ENCODE data around the gene MGAT5B. TPM values are rescaled to one million over a fixed set of nuclear protein-coding genes. Genes with fewer than 3 reads are reported as not detected.

MGAT5B gene
- total and polyA plus RNA-seq, 2 donors (not counting 1 experiment from before 2014, with no cell fraction given), result 0.09 to 0.17 TPM

DNA sequence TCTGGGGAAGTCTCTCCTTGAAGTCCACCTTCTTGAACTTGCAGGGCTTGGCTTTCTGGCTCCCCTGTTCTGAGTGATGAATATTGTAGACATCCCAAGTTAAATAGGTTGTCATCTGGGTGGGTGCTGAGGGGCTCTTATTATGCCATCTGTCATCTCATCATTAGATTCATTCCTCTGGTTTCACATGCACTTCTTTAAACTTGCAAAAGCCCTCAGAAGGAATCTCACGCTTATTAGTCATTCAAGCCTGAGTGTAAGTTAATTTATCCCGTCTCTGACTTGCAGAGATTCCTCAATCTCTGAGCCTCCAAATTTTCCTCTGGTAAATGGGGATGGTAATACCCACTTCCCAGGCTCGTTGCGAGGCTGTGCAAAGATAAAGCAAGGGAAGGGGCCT, 5.7 kb downstream of the MGAT5B start:
- Histone ChIP-seq H4K20me1 (ENCODE audit: control insufficient read depth, extremely low read depth, insufficient read depth, low read length) (no peaks in the 10 kb centered on the region), H3K4me3 (replicated peaks in 1 of 4; ENCODE audit: control extremely low read depth in 1 of 4, insufficient read depth in 1 of 4, low read depth in 3 of 4, low read length in 4 of 4) (no peak overlapping the region), H3K36me3 (ENCODE audit: control insufficient read depth, insufficient read depth, low read length) (no peaks in the 10 kb centered on the region), H3K9me3 (ENCODE audit: control insufficient read depth, insufficient read depth, low read depth, low read length) (no peaks in the 10 kb centered on the region), H2AFZ (ENCODE audit: low read length) (no peak overlapping the region), H3K79me2 (ENCODE audit: control insufficient read depth, insufficient read depth, low read length) (no peaks in the 10 kb centered on the region), H3K4me1 (ENCODE audit: control insufficient read depth, extremely low read depth, insufficient read depth, low read length) (peaks cover 15% of the 10 kb centered on the region), H3K4me2 (ENCODE audit: extremely low read depth, insufficient read depth, low read length) (no peak overlapping the region), H3K27ac (ENCODE audit: insufficient read depth, low read length) (no peak overlapping the region), H3K27me3 (ENCODE audit: control insufficient read depth, insufficient read depth, low read length) (peaks cover 17% of the 10 kb centered on the region), H3K9ac (ENCODE audit: insufficient read depth, low read length) (no peak overlapping the region)
- peak; percentile 14 to 67 for DNase-seq (ENCODE audit: low read depth in 2 of 2)
- TF ChIP-seq, protein P1, sequence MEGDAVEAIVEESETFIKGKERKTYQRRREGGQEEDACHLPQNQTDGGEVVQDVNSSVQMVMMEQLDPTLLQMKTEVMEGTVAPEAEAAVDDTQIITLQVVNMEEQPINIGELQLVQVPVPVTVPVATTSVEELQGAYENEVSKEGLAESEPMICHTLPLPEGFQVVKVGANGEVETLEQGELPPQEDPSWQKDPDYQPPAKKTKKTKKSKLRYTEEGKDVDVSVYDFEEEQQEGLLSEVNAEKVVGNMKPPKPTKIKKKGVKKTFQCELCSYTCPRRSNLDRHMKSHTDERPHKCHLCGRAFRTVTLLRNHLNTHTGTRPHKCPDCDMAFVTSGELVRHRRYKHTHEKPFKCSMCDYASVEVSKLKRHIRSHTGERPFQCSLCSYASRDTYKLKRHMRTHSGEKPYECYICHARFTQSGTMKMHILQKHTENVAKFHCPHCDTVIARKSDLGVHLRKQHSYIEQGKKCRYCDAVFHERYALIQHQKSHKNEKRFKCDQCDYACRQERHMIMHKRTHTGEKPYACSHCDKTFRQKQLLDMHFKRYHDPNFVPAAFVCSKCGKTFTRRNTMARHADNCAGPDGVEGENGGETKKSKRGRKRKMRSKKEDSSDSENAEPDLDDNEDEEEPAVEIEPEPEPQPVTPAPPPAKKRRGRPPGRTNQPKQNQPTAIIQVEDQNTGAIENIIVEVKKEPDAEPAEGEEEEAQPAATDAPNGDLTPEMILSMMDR (conservative IDR thresholded peaks at IDR 0.05 in 1 of 2, IDR thresholded peaks at IDR 0.05 in 1 of 2; ENCODE audit: low read depth in 1 of 2, low read length in 2 of 2), result no peak
- no peak for TF ChIP-seq EZH2 (IDR thresholded peaks at IDR 0.05; ENCODE audit: low read length, missing control alignments)

DNA sequence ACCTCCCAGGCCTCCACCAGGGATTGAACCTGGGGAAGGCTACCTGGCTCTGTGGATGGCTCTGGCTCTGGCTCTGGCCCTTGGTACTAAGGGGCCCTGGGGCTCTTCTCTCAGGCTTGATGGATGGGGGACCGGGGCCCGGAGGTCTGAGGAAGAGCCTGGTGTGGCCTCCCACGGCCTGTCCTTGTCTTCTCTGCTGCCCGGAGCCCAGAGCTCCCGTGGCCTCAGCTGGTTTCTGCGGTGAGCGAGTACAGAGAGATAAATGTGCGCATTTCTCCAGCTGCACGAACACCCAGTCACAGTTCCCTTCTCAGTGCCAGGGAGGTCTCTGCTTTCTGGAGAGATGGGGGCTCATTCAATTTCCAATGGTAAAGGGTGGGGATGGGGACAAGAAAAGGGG, 9.2 kb downstream of the MGAT5B start:
- Histone ChIP-seq H3K36me3 (ENCODE audit: control insufficient read depth, insufficient read depth, low read length) (no peaks in the 10 kb centered on the region), H3K9me3 (ENCODE audit: control insufficient read depth, insufficient read depth, low read depth, low read length) (no peaks in the 10 kb centered on the region)

DNA sequence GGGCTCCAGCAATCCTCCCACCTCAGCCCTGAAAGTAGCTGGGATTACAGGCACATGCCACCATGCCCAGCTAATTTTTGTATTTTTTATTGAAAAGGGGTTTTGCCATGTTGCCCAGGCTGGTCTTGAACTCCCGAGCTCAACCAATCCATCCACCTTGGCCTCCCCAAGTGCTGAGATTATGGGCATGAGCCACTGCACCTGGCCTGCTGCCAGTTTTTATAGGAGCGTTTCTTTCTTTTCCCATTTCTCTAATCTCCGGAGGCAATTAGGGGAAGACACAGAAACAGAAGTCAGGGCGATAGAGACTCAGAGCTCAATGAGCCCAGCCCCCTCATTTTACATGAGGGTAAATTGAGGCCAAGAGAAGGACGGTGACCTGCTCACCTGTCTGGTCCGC, 10.4 kb downstream of the MGAT5B start:
- no peak for DNase-seq (ENCODE audit: low read depth in 2 of 2)
- TF ChIP-seq, protein P1 (conservative IDR thresholded peaks at IDR 0.05 in 1 of 2, IDR thresholded peaks at IDR 0.05 in 1 of 2; ENCODE audit: low read depth in 1 of 2, low read length in 2 of 2), result no peak
- no peak for TF ChIP-seq EZH2 (IDR thresholded peaks at IDR 0.05; ENCODE audit: low read length, missing control alignments)
- Histone ChIP-seq H3K9me3 (ENCODE audit: control insufficient read depth, insufficient read depth, low read depth, low read length) (no peaks in the 10 kb centered on the region), H3K27ac (ENCODE audit: insufficient read depth, low read length) (no peak overlapping the region), H3K4me1 (ENCODE audit: control insufficient read depth, extremely low read depth, insufficient read depth, low read length) (peaks cover 2% of the 10 kb centered on the region), H3K4me2 (ENCODE audit: extremely low read depth, insufficient read depth, low read length) (no peak overlapping the region), H2AFZ (ENCODE audit: low read length) (no peak overlapping the region), H3K36me3 (ENCODE audit: control insufficient read depth, insufficient read depth, low read length) (no peaks in the 10 kb centered on the region), H3K4me3 (replicated peaks in 1 of 4; ENCODE audit: control extremely low read depth in 1 of 4, insufficient read depth in 1 of 4, low read depth in 3 of 4, low read length in 4 of 4) (no peak overlapping the region), H3K9ac (ENCODE audit: insufficient read depth, low read length) (no peak overlapping the region), H3K27me3 (ENCODE audit: control insufficient read depth, insufficient read depth, low read length) (no peaks in the 10 kb centered on the region), H4K20me1 (ENCODE audit: control insufficient read depth, extremely low read depth, insufficient read depth, low read length) (no peaks in the 10 kb centered on the region), H3K79me2 (ENCODE audit: control insufficient read depth, insufficient read depth, low read length) (no peaks in the 10 kb centered on the region)

More for the DNA sequence above, 9.2 kb downstream of the MGAT5B start:
- no peak overlapping the region for H2AFZ ChIP-seq (ENCODE audit: low read length)
- DNase-seq (ENCODE audit: low read depth in 2 of 2), result no peak
- H3K4me2 ChIP-seq (ENCODE audit: extremely low read depth, insufficient read depth, low read length), result no peak overlapping the region
- H3K4me3 ChIP-seq (replicated peaks in 1 of 4; ENCODE audit: control extremely low read depth in 1 of 4, insufficient read depth in 1 of 4, low read depth in 3 of 4, low read length in 4 of 4), result no peak overlapping the region
- no peak for TF ChIP-seq EZH2 (IDR thresholded peaks at IDR 0.05; ENCODE audit: low read length, missing control alignments)
- TF ChIP-seq, protein P1 (conservative IDR thresholded peaks at IDR 0.05 in 1 of 2, IDR thresholded peaks at IDR 0.05 in 1 of 2; ENCODE audit: low read depth in 1 of 2, low read length in 2 of 2), result no peak
- H4K20me1 ChIP-seq (ENCODE audit: control insufficient read depth, extremely low read depth, insufficient read depth, low read length), result no peaks in the 10 kb centered on the region
- no peaks in the 10 kb centered on the region for H3K79me2 ChIP-seq (ENCODE audit: control insufficient read depth, insufficient read depth, low read length)
- peaks cover 12% of the 10 kb centered on the region for H3K4me1 ChIP-seq (ENCODE audit: control insufficient read depth, extremely low read depth, insufficient read depth, low read length)
- H3K9ac ChIP-seq (ENCODE audit: insufficient read depth, low read length), result no peak overlapping the region
- no peaks in the 10 kb centered on the region for H3K27me3 ChIP-seq (ENCODE audit: control insufficient read depth, insufficient read depth, low read length)
- no peak overlapping the region for H3K27ac ChIP-seq (ENCODE audit: insufficient read depth, low read length)

All from fibroblast of lung (primary cell).